Measurements from ENCODE around the gene EIF2B4.

Gene EIF2B4

GRCh38 chr2:27370026-27370815 lies at the start of gene EIF2B4, which contains the start of gene SNX17:
TSS of gene EIF2B4 (minus strand) at chr2:27370338. CDS start at chr2:27370314, 24 bp downstream.
TSS of gene SNX17 (plus strand) at chr2:27370616. CDS start at chr2:27370744, 128 bp downstream.
- DNase-seq, result peak; percentile 99

DNA sequence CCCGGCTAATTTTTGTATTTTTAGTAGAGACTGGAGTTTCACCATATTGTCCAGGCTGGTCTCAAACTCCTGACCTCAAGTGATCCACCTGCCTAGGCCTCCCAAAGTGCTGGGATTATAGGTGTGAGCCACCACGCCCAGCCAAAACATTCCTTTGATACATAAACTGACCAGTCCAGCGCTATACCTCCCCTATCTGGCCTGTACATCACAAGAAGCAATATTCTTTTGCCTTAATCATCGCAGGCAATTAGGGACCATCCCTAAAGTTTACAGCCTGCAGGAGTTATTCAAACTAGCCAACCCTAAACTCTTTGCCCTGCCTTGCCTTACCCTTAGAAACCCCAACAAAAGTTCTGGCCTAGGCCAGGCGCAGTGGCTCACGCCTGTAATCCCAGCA lies 46.0 kb upstream of the EIF2B4 start:
- DNase-seq, result no peak

GRCh38 chr2:27412419-27413152 lies 42.4 kb upstream of the EIF2B4 start:
- no peak for DNase-seq

- peak; percentile 93 for DNase-seq
These were observed 39.4 kb upstream of the EIF2B4 start, which contains the start of gene PPM1G for GRCh38 chr2:27409321-27410073. TSS of gene PPM1G (minus strand) at chr2:27409591. CDS start at chr2:27409422, 169 bp downstream.

GRCh38 chr2:27408601-27409320 lies 38.6 kb upstream of the EIF2B4 start:
- DNase-seq, result no peak

- DNase-seq, result no peak
These were observed 37.8 kb upstream of the EIF2B4 start for GRCh38 chr2:27407798-27408491.

- no peak for DNase-seq
These were observed 30.4 kb upstream of the EIF2B4 start for GRCh38 chr2:27400348-27401135.

GRCh38 chr2:27398962-27399361 lies 28.8 kb upstream of the EIF2B4 start:
- no peak for DNase-seq

- no peak for DNase-seq
These were observed 23.1 kb upstream of the EIF2B4 start for GRCh38 chr2:27393225-27393624.

- no peak for DNase-seq
These were observed 20.9 kb upstream of the EIF2B4 start for GRCh38 chr2:27390822-27391679.

- DNase-seq, result no peak
These were observed 11.5 kb upstream of the EIF2B4 start for GRCh38 chr2:27381577-27382181.

- DNase-seq, result peak; percentile 77
These were observed 10.7 kb upstream of the EIF2B4 start, which contains the start of gene ZNF513 for GRCh38 chr2:27380626-27381545. TSS of gene ZNF513 (minus strand) at chr2:27380734. CDS start at chr2:27380526, 208 bp downstream.

DNA sequence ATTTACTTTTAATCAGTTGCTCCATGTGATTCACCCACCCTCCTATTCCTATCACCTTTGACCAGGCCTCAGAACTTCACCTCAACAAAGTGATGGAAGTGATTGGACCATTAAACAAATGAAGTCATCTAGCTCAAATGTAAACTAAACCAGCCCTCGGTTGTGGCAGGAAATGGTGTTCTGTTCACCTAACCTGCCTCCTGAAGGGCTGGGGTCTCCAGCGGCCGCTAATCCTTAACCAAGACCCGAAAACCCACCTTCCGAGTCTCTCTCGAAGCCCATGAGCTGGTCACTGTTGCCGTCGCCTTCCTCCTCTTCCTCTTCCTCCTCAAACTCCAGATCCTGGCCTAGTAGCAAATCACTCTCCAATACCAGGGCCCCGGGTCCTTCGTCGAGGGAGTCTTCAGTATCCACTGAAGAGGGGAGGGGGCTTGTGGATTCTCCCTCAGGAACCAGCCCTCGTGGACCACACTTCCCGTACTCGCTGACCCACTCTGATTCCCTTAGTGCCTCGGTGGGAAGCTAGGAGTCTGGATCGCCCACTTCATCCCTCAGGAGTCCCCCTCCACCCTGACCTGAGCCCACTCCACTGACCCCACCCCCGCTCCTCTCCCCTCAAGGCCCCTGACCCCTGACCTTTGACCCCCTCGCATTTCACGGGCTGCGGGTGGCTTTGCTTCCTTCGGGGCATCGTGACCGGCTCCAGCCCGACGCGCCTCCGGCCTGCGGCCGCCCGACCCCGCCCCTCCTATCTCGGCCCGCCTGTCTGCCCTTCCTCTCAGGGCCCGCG lies 9.9 kb upstream of the EIF2B4 start:
- peak; percentile 26 for DNase-seq

- DNase-seq, result no peak
These were observed 9.3 kb upstream of the EIF2B4 start for GRCh38 chr2:27379383-27379835.

DNA sequence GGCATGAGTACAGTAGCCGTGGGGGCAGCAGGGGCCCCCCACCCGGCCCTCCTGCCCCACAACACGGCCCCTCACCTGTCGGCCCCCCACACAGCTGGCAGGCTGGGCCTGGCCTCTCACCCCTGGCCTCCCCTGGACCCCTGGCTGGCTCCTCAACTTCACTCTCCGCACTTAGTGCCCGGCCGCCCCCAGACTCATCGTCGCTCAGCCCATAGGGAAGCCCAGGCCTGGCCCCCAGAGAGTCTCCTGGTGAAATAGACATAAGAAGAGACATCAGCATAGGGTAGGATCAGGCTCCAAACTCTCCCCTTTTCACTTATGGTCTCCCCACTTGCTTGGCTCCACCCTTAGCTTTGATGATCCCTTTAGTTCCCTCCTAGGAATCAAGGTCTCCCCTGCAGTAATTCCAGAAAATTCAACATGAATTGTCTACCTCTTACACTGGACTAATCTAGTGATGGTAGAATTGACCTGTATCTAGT lies 8.7 kb upstream of the EIF2B4 start:
- no peak for DNase-seq

DNA sequence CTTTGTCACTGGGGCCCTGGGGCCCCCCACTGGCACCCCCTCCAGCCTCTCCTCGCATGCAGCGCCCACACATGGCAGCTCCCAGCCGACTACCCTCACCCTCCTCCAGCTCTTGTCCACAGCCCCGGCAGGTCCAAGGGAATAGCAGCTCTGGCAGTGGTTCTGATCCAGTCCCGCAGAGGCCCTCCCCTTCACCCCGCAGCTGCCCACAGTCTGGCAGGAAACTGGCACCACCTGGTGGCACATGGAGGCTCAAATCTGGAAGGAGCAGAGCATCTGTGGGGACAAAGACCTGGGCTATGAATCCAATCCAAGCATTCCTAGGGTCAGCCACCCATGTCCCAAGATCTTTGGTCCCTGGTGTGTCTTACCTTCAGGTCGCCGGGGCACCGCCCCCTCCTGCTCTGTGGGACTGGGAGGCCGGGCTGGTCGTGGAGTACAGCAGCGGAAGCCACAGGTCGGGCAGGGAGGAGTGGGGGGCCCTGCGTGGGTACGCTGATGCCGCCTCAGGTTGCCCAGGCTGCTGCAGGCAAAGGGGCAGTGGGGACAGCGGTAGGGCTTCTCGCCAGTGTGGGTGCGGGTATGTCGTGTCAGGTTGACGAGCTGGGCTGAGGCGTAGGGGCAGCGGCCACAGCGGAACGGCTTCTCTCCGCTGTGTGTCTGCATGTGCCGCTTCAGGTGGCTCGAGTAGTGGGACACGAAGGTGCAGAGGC lies 8.1 kb upstream of the EIF2B4 start:
- DNase-seq, result no peak
